K562 (cell line): ENCODE measurements around the gene EGR2. TPM values are rescaled to one million over a fixed set of nuclear protein-coding genes. Genes with fewer than 3 reads are reported as not detected.

ENCODE experiments used
- ATAC-seq: fragments of 200-7000 bp; cut with Tn5 transposase; 3 replicates; pipeline ENCODE4 v1.9.1; 2020; ENCODE audit warnings: moderate library complexity
- BruUV-seq: library from RNA; stranded (reverse); fragments of 400-500 nt; replicated peaks from 2 replicates; lab custom pipeline; 2021; lab: Mats Ljungman, UMichigan
- CTCF ChIA-PET: fragments of 300-600 bp; formaldehyde crosslinking; extraction: SDS; loops from one replicate; lab custom pipeline; 2021; ENCODE audit warnings: low intra/inter-chr PET ratio; lab: Yijun Ruan, JAX
- POLR2A ChIA-PET: fragments of 300-600, 350-650 bp; sonication (Branson Sonifier 250); formaldehyde crosslinking; extraction: SDS; loops from one replicate; lab custom pipeline; 2021; ENCODE audit warnings: antibody characterized with exemption, inconsistent platforms; lab: Yijun Ruan, JAX
- DNase-seq, 4 experiments: peaks; one replicate each; pipeline versions ENCODE4 v3.0.0 to v3.0.0-alpha.2; 2011 to 2018; ENCODE audit warnings: low spot score in 3 of 4, mixed read lengths in 3 of 4; ENCODE audit errors: extremely low read depth in 1 of 4
- FAIRE-seq: peaks from 2 replicates; lab custom pipeline; 2011; peaks lifted over from hg19 to GRCh38; lab: Jason Lieb, UNC
- H2AFZ ChIP-seq: 2 replicates; pipeline ENCODE4 v1.6.0; 2011; ENCODE audit warnings: low read depth, low read length, control low read depth, inconsistent platforms
- H3K27ac ChIP-seq: fragments of 200-600 bp; 3 replicates; pipeline ENCODE4 v1.8.0; 2011; ENCODE audit warnings: low read depth, mild to moderate bottlenecking, control low read depth, inconsistent platforms, low read length, moderate library complexity, mixed read lengths; ENCODE audit errors: extremely low read depth
- H3K27me3 ChIP-seq, 2 experiments: fragments of 300-600 bp in 1 of 2; 2 replicates in 1 of 2; 3 replicates in 1 of 2; pipeline versions ENCODE4 v1.6.0 to v1.8.0; 2011; ENCODE audit warnings: inconsistent platforms in 2 of 2, low read length in 2 of 2, mild to moderate bottlenecking in 1 of 2, mixed read lengths in 1 of 2, moderate library complexity in 1 of 2; ENCODE audit not compliant: control insufficient read depth in 2 of 2, insufficient read depth in 2 of 2
- H3K36me3 ChIP-seq: fragments of 300-600 bp; 3 replicates; pipeline ENCODE4 v1.8.0; 2011; ENCODE audit warnings: mild to moderate bottlenecking, low read length, inconsistent platforms; ENCODE audit not compliant: control insufficient read depth, insufficient read depth
- H3K4me1 ChIP-seq, 2 experiments: fragments of 200-600 bp in 1 of 2; replicated peaks in 1 of 2; 2 replicates in 1 of 2; 3 replicates in 1 of 2; pipeline versions ENCODE4 v1.5.1 to v1.8.0; 2011; ENCODE audit warnings: inconsistent platforms in 2 of 2, low read length in 2 of 2, mild to moderate bottlenecking in 1 of 2, mixed read lengths in 1 of 2, moderate library complexity in 1 of 2; ENCODE audit not compliant: control insufficient read depth in 2 of 2, insufficient read depth in 2 of 2
- H3K4me2 ChIP-seq: 2 replicates; pipeline ENCODE4 v1.6.1; 2011; ENCODE audit warnings: low read length, control low read depth, inconsistent platforms, mixed read lengths; ENCODE audit not compliant: insufficient read depth
- H3K4me3 ChIP-seq: fragments of 200-600 bp; sonication (generic), shearing (Covaris generic); 2 replicates; pipeline ENCODE4 v1.5.1; 2016; ENCODE audit warnings: control low read depth, inconsistent platforms
- H3K79me2 ChIP-seq: fragments of 200-600 bp; 3 replicates; pipeline ENCODE4 v1.8.0; 2011; ENCODE audit warnings: low read length, inconsistent platforms; ENCODE audit not compliant: control insufficient read depth, insufficient read depth
- H3K9ac ChIP-seq, 2 experiments: 2 replicates each; pipeline versions ENCODE4 v1.6.0 to v1.6.1; 2011; ENCODE audit warnings: low read depth in 2 of 2, low read length in 2 of 2, control low read depth in 1 of 2, inconsistent platforms in 1 of 2, mild to moderate bottlenecking in 1 of 2, mixed read lengths in 1 of 2; ENCODE audit not compliant: insufficient read depth in 1 of 2
- H3K9me1 ChIP-seq: one replicate; pipeline ENCODE4 v1.6.0; 2011; ENCODE audit warnings: inconsistent platforms, mild to moderate bottlenecking, low read length, moderate library complexity; ENCODE audit not compliant: control insufficient read depth, insufficient read depth
- H3K9me3 ChIP-seq: replicated peaks from 2 replicates; pipeline ENCODE4 v1.5.1; 2011; ENCODE audit warnings: low read depth, low read length, inconsistent platforms; ENCODE audit not compliant: control insufficient read depth, insufficient read depth
- H4K20me1 ChIP-seq: replicated peaks from 2 replicates; pipeline ENCODE4 v1.6.1; 2011; ENCODE audit warnings: low read length, inconsistent platforms, mixed read lengths; ENCODE audit not compliant: control insufficient read depth, insufficient read depth
- BRD4 ChIP-seq: fragments of 200-600 bp; sonication (generic); IDR thresholded peaks from 2 replicates; pipeline ENCODE4 v1.6.1; 2017; ENCODE audit warnings: inconsistent platforms
- CREM ChIP-seq: IDR thresholded peaks from 2 replicates; pipeline ENCODE4 v1.6.1; 2014; ENCODE audit warnings: antibody characterized with exemption, low read depth
- FOXJ3 ChIP-seq: sonication (generic); formaldehyde crosslinking; IDR thresholded peaks from 2 replicates; pipeline ENCODE4 v1.4.0; 2020; ENCODE audit warnings: mild to moderate bottlenecking, missing genetic modification reagents
- FOXK1 ChIP-seq: sonication (generic); formaldehyde crosslinking; IDR thresholded peaks from 2 replicates; pipeline ENCODE4 v1.8.0; 2022; ENCODE audit warnings: missing genetic modification reagents, mild to moderate bottlenecking, borderline replicate concordance
- GABPA ChIP-seq: fragments of 200-800 bp; sonication (Bioruptor generic); conservative IDR thresholded peaks from 2 replicates; pipeline ENCODE4 v1.6.1; 2016; ENCODE audit warnings: low read depth, missing genetic modification characterization, missing compliant biosample characterization
- KLF10 ChIP-seq: fragments of 250-450 bp; sonication (Bioruptor Pico); IDR thresholded peaks from 2 replicates; pipeline ENCODE4 v1.6.1; 2021; ENCODE audit warnings: matching md5 sums
- SETDB1 ChIP-seq: IDR thresholded peaks from one replicate; pipeline ENCODE4 v1.6.1; 2012; ENCODE audit warnings: low read length, control low read depth, inconsistent platforms
- TAF9B ChIP-seq: fragments of 450-650 bp; IDR thresholded peaks from 2 replicates; pipeline ENCODE4 v1.6.1; 2018; ENCODE audit warnings: mild to moderate bottlenecking; ENCODE audit not compliant: partially characterized antibody
- ZNF217 ChIP-seq: sonication (generic); formaldehyde crosslinking; IDR thresholded peaks from 2 replicates; pipeline ENCODE4 v1.8.0; 2022; ENCODE audit warnings: mild to moderate bottlenecking, missing genetic modification reagents
- ZNF224 ChIP-seq: sonication (generic); formaldehyde crosslinking; IDR thresholded peaks from 2 replicates; pipeline ENCODE4 v1.8.0; 2022; ENCODE audit warnings: mild to moderate bottlenecking, missing genetic modification reagents
- WGBS: fragments of 100-300 bp; shearing (Covaris generic); methylation state at CpG from one replicate; pipeline ENCODE4 v1.1.6; 2016; ENCODE audit warnings: low coverage, mixed read lengths; ENCODE audit not compliant: insufficient coverage; ENCODE audit errors: missing lambda C conversion rate; 5-methylcytosine and 5-hydroxymethylcytosine counted together
- in situ Hi-C: fragments of 300-500 bp; cut with MboI; formaldehyde crosslinking; loops from 4 replicates; pipeline ENCODE4 v1.15.0; 2018; ENCODE audit warnings: inconsistent platforms, mixed read lengths
- intact Hi-C: fragments of 100-400 bp; cut with micrococcal nuclease; formaldehyde crosslinking; loops from 2 replicates; pipeline ENCODE4 v1.14.2; 2022
- polyA plus RNA-seq, 8 experiments: library from polyadenylated mRNA; depleted of rRNA in 4 of 8; stranded (reverse) in 5 of 8; unstranded in 3 of 8; fragments of >200 nt; fragmentation: Nextera tagmentation in 2 of 8; fragmentation: Illumina TruSeq in 1 of 8; extraction: Ambion mirVana in 2 of 8; extraction: Trizol in 1 of 8; gene quantifications; 2 replicates each; pipeline versions ENCODE4 v1.2.1 to v1.2.3, GENCODE V29; 2011 to 2014; ENCODE audit warnings: inconsistent platforms in 1 of 8, missing spikeins in 1 of 8
- total RNA-seq, 7 experiments: library from RNA; depleted of rRNA in 6 of 7; stranded (reverse); fragments of >200 nt in 6 of 7; fragmentation: Illumina TruSeq in 2 of 7; extraction: Trizol in 2 of 7; gene quantifications; 2 replicates each; pipeline versions ENCODE4 v1.2.1 to v1.2.3, GENCODE V29; 2011 to 2021; ENCODE audit warnings: low replicate concordance in 1 of 7

Gene EGR2
- total and polyA plus RNA-seq, 9 of the 15 experiments (the other 6 are each of a cell fraction or from before 2014, with no cell fraction given): 0.08 to 0.18 (median 0.12) TPM; not detected in 4

GRCh38 chr10:62796896-62797295 is 19.3 kb downstream of the EGR2 start:
- DNase-seq: no peak
- H3K79me2 ChIP-seq: no peaks in the 10 kb centered on the region
- intact Hi-C loops: no loop called here
- POLR2A ChIA-PET: interaction anchor here (0.9 kb wide), 1 partner anchor 222 kb away, joined by 3 read pairs; no protein-coding TSS in a partner anchor
- TF ChIP-seq ZNF224 (CRISPR knock-in tag): no peak
- TF ChIP-seq ZNF217 (CRISPR knock-in tag): no peak
- no peak for TF ChIP-seq GABPA (tag)
- TF ChIP-seq SETDB1: no peak
- no peak for TF ChIP-seq KLF10 (CRISPR knock-in tag)
- TF ChIP-seq CREM: no peak
- no peak for TF ChIP-seq FOXJ3 (CRISPR knock-in tag)
- TF ChIP-seq FOXK1 (CRISPR knock-in tag): no peak
- TF ChIP-seq TAF9B: no peak
- no peak for TF ChIP-seq BRD4
- TF ChIP-seq, all 486 proteins: peak for 0
- Histone ChIP-seq H4K20me1 (no peaks in the 10 kb centered on the region), H3K4me2 (no peak overlapping the region), H3K27ac (no peak overlapping the region), H2AFZ (no peak overlapping the region), H3K9me1 (no peaks in the 10 kb centered on the region), H3K9ac (no peak overlapping the region), H3K4me1 (no peaks in the 10 kb centered on the region), H3K27me3 (peaks cover 7 to 11% of the 10 kb centered on the region in 2 experiments; a peak in 4 of 5 replicates), H3K9me3 (no peaks in the 10 kb centered on the region), H3K4me3 (no peak overlapping the region), H3K36me3 (no peaks in the 10 kb centered on the region)
- no TSS peak for BruUV-seq
- ATAC-seq (no peak), FAIRE-seq (no peak)
- 0% methylated on average over 3 of the region's 3 CpGs for WGBS
- in situ Hi-C loops: no loop called here
- CTCF ChIA-PET: interaction anchor here (0.7 kb wide), 1 partner anchor 16 kb away, joined by 4 read pairs; no protein-coding TSS in a partner anchor
